Right cardiac atrium (tissue), 5 donors: ENCODE data around the gene NAB1. TPM values are rescaled to one million over a fixed set of nuclear protein-coding genes. Genes with fewer than 3 reads are reported as not detected.
"Not testable (repeated sequence)": the region's sequence is repeated elsewhere in the genome, so short reads cannot be mapped to it uniquely, and the experiment has no call there.

Source experiments
- ATAC-seq, 2 donors: fragments of 200-7000 bp; cut with Tn5 transposase; one replicate each; pipeline versions ENCODE4 v1.8.0 to v1.9.1; 2020; ENCODE audit warnings: moderate library complexity in 2 of 2, mild to moderate bottlenecking in 1 of 2
- DNase-seq, 3 donors: peaks; one replicate each; pipeline ENCODE4 v3.0.0-alpha.2; 2020
- H3K27ac ChIP-seq: one replicate; pipeline ENCODE4 v1.5.1; 2013; ENCODE audit warnings: mild to moderate bottlenecking, low read length, control low read depth, moderate library complexity
- H3K27me3 ChIP-seq: one replicate; pipeline ENCODE4 v1.6.1; 2013; ENCODE audit not compliant: control insufficient read depth, insufficient read depth
- H3K4me1 ChIP-seq: one replicate; pipeline ENCODE4 v1.6.1; 2013; ENCODE audit warnings: low read length; ENCODE audit not compliant: control insufficient read depth, insufficient read depth
- H3K4me3 ChIP-seq: one replicate; pipeline ENCODE4 v1.5.1; 2013; ENCODE audit warnings: low read length, control low read depth
- H3K9me3 ChIP-seq: one replicate; pipeline ENCODE4 v1.6.1; 2013; ENCODE audit warnings: low read length; ENCODE audit not compliant: control insufficient read depth
- WGBS: extraction: QIAGEN DNeasy Blood & Tissue Kit; methylation state at CpG from one replicate; pipeline ENCODE4 v1.1.7; 2013; 5-methylcytosine and 5-hydroxymethylcytosine counted together
- intact Hi-C, 4 donors: fragments of 100-400 bp; cut with DNase I; formaldehyde crosslinking; loops; one replicate each; pipeline versions ENCODE4 v1.11.0 to v1.14.0; 2022 to 2023
- polyA plus RNA-seq: library from polyadenylated mRNA; stranded (reverse); fragments of 200-250 nt; gene quantifications from one replicate; pipeline ENCODE4 v1.2.3, GENCODE V29; 2013
- total RNA-seq, 4 donors: library from RNA; stranded (reverse); fragmentation: NEBNext Ultra II Directional; extraction: Animal tissue kit (Norgen Biotek cat#: 25700); gene quantifications; one replicate each; pipeline ENCODE4 v1.2.1, GENCODE V29; 2021
- donor health status: healthy with polysubstance abuse.
- donor health status: DM: no; HTN: yes; CAD: no.
- donor health status: DM: no; HTN: no; CAD: no.
- donor health status: DM: no; HTN: yes; CAD: no; lungs with severe emphysema.
- donor health status: DM: yes; HTN: yes; CAD: no.

The NAB1 gene
- total and polyA plus RNA-seq, 5 donors: 17.6 to 65.5 (median 60.1) TPM

GRCh38 chr2:190694479-190694878, 45.6 kb downstream of the NAB1 start:
- ATAC-seq (no peak), DNase-seq (no peak)
- H3K27me3 ChIP-seq: no peaks in the 10 kb centered on the region
- H3K27ac ChIP-seq: no peak overlapping the region
- 90% methylated on average over 11 of the region's 11 CpGs for WGBS
- H3K4me1 ChIP-seq: no peaks in the 10 kb centered on the region
- no peak overlapping the region for H3K4me3 ChIP-seq
- intact Hi-C loops: no loop called here
- no peaks in the 10 kb centered on the region for H3K9me3 ChIP-seq

DNA sequence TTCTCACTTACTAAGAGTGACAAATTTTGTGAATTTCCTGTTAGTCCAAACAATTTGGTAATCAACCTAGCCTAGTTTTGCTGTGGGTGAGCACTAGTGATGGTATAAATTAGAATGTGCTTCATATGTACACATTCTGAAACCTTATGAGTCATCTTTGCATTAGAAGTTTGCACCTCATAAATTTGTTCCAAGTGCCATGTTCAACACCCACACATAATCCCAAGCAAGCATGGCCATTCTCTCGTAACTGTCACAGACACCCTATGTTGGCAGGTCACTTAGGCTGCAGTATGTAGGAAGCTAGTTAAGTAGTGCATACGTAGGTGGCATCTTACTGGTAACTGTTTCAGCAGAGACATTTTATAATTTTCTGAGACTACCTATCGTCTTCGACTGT, 46.9 kb downstream of the NAB1 start:
- WGBS: 84% methylated on average over 4 of the region's 4 CpGs
- H3K4me1 ChIP-seq: no peaks in the 10 kb centered on the region
- no peak for ATAC-seq

DNA sequence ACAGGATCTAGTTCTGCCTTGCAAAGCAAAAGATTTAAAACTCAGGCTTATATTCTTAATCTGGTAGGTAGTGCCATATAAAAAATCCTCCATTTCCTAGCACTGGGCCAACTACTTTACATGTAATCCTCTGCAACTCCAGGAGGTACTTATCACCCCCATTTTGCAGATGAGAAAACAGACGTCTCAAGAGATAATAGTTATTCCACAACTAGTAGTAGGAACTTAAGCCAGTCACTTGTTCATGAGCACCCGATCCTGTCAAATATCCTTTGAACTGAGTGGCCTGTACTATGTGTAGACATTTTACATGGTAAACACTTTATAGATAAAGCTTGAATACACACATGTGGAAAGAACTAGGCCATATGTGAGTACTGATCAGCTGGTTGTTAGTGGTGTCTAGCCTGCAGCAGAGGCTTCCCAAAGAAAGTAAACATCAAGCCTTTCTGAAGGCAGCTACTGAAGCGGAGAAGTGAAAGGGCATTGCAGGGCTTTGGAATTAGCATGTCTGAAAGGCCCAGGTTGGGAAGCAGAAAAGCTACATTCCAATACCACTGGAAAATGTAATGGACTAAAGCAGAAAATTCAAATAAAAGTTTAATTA, 48.0 kb downstream of the NAB1 start:
- Histone ChIP-seq H3K27me3 (no peaks in the 10 kb centered on the region), H3K4me1 (no peaks in the 10 kb centered on the region), H3K9me3 (no peaks in the 10 kb centered on the region), H3K4me3 (no peak overlapping the region), H3K27ac (no peak overlapping the region)
- ATAC-seq (no peak), DNase-seq (no peak)
- WGBS: 72% methylated on average over 3 of the region's 3 CpGs
- intact Hi-C loops: no loop called here

More for the DNA sequence above, 46.9 kb downstream of the NAB1 start:
- DNase-seq: no peak
- no peaks in the 10 kb centered on the region for H3K27me3 ChIP-seq
- intact Hi-C loops: no loop called here
- no peaks in the 10 kb centered on the region for H3K9me3 ChIP-seq
- H3K27ac ChIP-seq: no peak overlapping the region
- no peak overlapping the region for H3K4me3 ChIP-seq

- Histone ChIP-seq H3K27ac (no peak overlapping the region), H3K9me3 (no peaks in the 10 kb centered on the region), H3K4me1 (no peaks in the 10 kb centered on the region), H3K4me3 (no peak overlapping the region), H3K27me3 (no peaks in the 10 kb centered on the region)
- WGBS: 86% methylated on average over 4 of the region's 4 CpGs
- no peak for DNase-seq
- intact Hi-C loops: no loop called here
- ATAC-seq: no peak
These were observed 48.5 kb downstream of the NAB1 start for GRCh38 chr2:190697421-190697820.

DNA sequence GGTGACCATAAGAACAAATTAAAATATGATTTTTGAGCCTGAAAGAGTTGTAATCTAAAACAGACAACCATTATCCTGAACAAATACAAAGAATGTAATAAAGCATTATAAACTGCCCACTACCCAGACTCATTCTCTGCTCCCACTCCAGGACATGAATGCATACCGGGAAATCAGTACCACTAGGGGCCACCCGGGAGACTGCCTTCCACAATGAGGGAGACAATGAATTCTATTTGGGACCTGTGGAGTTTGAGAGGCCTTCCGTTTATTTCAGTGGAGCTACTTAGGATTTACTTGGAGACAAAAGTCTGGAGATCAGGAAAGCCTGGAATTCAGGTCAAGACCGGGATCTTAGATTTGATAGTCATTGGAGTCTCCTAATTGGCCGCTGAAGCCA, 50.0 kb downstream of the NAB1 start:
- DNase-seq: no peak
- Histone ChIP-seq H3K9me3 (no peaks in the 10 kb centered on the region), H3K4me3 (no peak overlapping the region), H3K27me3 (no peaks in the 10 kb centered on the region), H3K27ac (no peak overlapping the region), H3K4me1 (no peaks in the 10 kb centered on the region)
- ATAC-seq: peak in 1 of 2 donors; percentile 63
- intact Hi-C loops: no loop called here
- 49% methylated on average over 5 of the region's 5 CpGs for WGBS

- Histone ChIP-seq H3K27me3 (no peaks in the 10 kb centered on the region), H3K27ac (no peak overlapping the region), H3K9me3 (no peaks in the 10 kb centered on the region), H3K4me1 (no peaks in the 10 kb centered on the region), H3K4me3 (no peak overlapping the region)
- DNase-seq: no peak
- 56% methylated on average over 7 of the region's 7 CpGs for WGBS
- ATAC-seq: no peak
- intact Hi-C loops: no loop called here
These were observed 52.7 kb downstream of the NAB1 start for GRCh38 chr2:190701586-190701985.

- Histone ChIP-seq H3K9me3 (no peaks in the 10 kb centered on the region), H3K27me3 (no peaks in the 10 kb centered on the region), H3K27ac (no peak overlapping the region), H3K4me3 (no peak overlapping the region), H3K4me1 (no peaks in the 10 kb centered on the region)
- WGBS: 97% methylated on average over 6 of the region's 6 CpGs
- DNase-seq (no peak), ATAC-seq (no peak)
- intact Hi-C loops: no loop called here
These were observed 56.4 kb downstream of the NAB1 start for GRCh38 chr2:190705280-190705679.

DNA sequence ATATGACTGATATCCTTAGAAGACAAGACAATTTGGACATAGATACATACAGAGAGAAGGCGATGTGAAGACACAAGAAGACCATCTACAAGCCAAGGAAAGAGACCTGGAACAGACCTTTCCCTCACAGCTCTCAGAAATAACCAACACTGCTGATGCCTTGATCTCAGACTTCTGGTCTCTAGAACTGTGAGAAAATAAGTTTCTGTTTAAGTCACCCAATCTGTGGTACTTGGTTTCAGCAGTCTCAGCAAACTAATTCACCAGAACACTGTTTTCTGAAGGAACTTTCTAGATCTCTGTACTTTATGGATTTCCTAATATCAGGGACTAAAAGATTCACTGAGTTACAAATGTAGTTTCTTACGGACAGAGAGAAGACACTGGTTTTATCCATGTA, 58.8 kb downstream of the NAB1 start:
- DNase-seq: no peak
- Histone ChIP-seq H3K27me3 (no peaks in the 10 kb centered on the region), H3K9me3 (no peaks in the 10 kb centered on the region), H3K4me3 (no peak overlapping the region), H3K27ac (no peak overlapping the region), H3K4me1 (no peaks in the 10 kb centered on the region)
- WGBS: 95% methylated on average over 2 of the region's 2 CpGs
- intact Hi-C loops: no loop called here
- no peak for ATAC-seq

DNA sequence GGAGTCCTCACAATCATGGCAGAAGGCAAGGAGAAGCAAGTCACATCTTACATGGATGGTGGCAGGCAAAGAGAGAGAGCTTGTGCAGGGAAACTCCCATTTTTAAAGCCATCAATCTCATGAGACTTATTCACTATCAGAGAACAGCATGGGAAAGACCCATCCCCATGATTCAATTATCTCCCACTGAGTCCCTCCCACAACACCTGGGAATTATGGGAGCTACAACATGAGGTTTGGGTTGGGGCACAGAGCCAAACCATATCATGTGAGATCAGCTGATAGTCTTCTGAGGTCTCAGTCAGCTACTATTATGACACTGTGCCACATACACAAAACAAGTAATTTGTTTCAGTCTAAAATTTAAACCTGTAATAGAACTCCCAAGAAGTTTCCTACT, 59.8 kb downstream of the NAB1 start:
- H3K9me3 ChIP-seq, DNase-seq, intact Hi-C loops, ATAC-seq, H3K27me3 ChIP-seq, H3K4me1 ChIP-seq, H3K4me3 ChIP-seq, H3K27ac ChIP-seq: not testable (repeated sequence)

GRCh38 chr2:190711069-190711468, 62.2 kb downstream of the NAB1 start:
- H3K9me3 ChIP-seq: no peaks in the 10 kb centered on the region
- H3K27ac ChIP-seq: no peak overlapping the region
- intact Hi-C loops: no loop called here
- H3K4me3 ChIP-seq: no peak overlapping the region
- H3K4me1 ChIP-seq: no peaks in the 10 kb centered on the region
- WGBS: 91% methylated on average over 4 of the region's 4 CpGs
- DNase-seq (no peak), ATAC-seq (no peak)
- no peaks in the 10 kb centered on the region for H3K27me3 ChIP-seq

DNA sequence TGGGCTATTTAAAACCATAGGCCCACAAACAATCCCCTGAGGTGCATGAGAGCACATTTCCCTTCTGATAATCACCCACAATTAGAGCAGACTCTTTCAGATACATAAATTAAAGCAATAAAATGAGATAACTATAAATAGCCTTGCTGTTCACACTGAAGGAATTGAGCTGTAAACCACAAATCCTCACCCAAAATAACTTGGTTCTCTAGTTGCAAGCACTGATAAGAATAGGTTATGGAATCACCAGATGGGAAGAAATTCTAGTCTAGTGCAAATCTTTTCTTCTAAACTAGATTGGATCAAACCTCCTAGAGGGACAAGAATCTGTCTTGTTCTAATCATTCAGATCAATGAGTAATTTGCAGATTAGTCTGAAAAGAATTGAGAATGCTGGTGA, 64.6 kb downstream of the NAB1 start:
- Histone ChIP-seq H3K4me3 (no peak overlapping the region), H3K4me1 (no peaks in the 10 kb centered on the region), H3K27ac (no peak overlapping the region), H3K27me3 (no peaks in the 10 kb centered on the region), H3K9me3 (no peaks in the 10 kb centered on the region)
- DNase-seq: no peak
- intact Hi-C loops: no loop called here
- ATAC-seq: no peak

DNA sequence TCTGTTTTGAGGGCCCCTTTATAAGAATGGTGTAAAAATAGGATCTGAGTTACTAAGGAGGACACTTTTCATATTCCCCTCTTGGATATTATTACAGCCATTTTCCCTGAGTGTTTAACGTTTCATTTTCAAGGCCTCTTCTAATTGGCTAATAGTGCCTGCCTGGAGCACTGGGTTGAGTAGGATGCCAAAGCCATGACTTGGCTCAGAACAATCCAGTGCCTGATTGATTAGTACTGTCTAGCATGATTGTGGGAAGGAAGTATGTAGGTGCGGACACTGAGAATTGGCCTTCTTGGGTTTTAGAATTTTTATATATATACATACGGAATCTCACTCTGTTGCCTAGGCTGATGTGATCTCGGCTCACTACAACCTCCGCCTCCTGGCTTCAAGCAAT, 66.1 kb downstream of the NAB1 start:
- ATAC-seq: no peak
- 87% methylated on average over 5 of the region's 5 CpGs for WGBS
- intact Hi-C loops: no loop called here

More for the DNA sequence above, 66.1 kb downstream of the NAB1 start:
- Histone ChIP-seq H3K9me3 (no peaks in the 10 kb centered on the region), H3K27me3 (no peaks in the 10 kb centered on the region), H3K4me3 (no peak overlapping the region), H3K4me1 (peaks cover 8% of the 10 kb centered on the region), H3K27ac (no peak overlapping the region)
- DNase-seq: no peak
